WTC11 (cell line): ENCODE data around the gene SOD1. TPM values are rescaled to one million over a fixed set of nuclear protein-coding genes. Genes with fewer than 3 reads are reported as not detected.
"Not testable (repeated sequence)": the region's sequence is repeated elsewhere in the genome, so short reads cannot be mapped to it uniquely, and the experiment has no call there.

ENCODE experiments used
- ATAC-seq: fragments of 200-7000 bp; cut with Tn5 transposase; 2 replicates; pipeline ENCODE4 v1.10.0; 2021; ENCODE audit warnings: mild to moderate bottlenecking, moderate library complexity
- CTCF ChIA-PET: fragments of 300-600 bp; sonication (Branson Sonifier 250); formaldehyde crosslinking; loops from one replicate; lab custom pipeline; 2021; ENCODE audit warnings: antibody characterized with exemption; lab: Charles Lee
- POLR2A ChIA-PET: fragments of 350-600 bp; sonication (Branson Sonifier 250); formaldehyde crosslinking; loops from one replicate; lab custom pipeline; 2021; ENCODE audit warnings: antibody characterized with exemption; lab: Charles Lee
- DNase-seq: peaks from one replicate; pipeline ENCODE4 v3.0.0; 2021; ENCODE audit warnings: low spot score
- H3K27ac Mint-ChIP-seq: 2 replicates; pipeline ENCODE4 v1.8.0; 2021; ENCODE audit warnings: mixed read lengths
- H3K27me3 Mint-ChIP-seq: 2 replicates; pipeline ENCODE4 v1.8.0; 2021; ENCODE audit warnings: low read depth, mild to moderate bottlenecking, moderate library complexity, mixed read lengths
- H3K36me3 Mint-ChIP-seq: 2 replicates; pipeline ENCODE4 v1.8.0; 2021; ENCODE audit warnings: mixed read lengths
- H3K4me1 Mint-ChIP-seq: 2 replicates; pipeline ENCODE4 v1.8.0; 2022; ENCODE audit warnings: mixed read lengths
- H3K4me3 Mint-ChIP-seq: 2 replicates; pipeline ENCODE4 v1.8.0; 2021; ENCODE audit warnings: mild to moderate bottlenecking, moderate library complexity, mixed read lengths
- H3K9me3 Mint-ChIP-seq: 2 replicates; pipeline ENCODE4 v1.8.0; 2021; ENCODE audit warnings: mixed read lengths
- AR ChIP-seq: fragments of 250-450 bp; sonication (Bioruptor Pico); IDR thresholded peaks from 2 replicates; pipeline ENCODE4 v1.9.0; 2021; ENCODE audit warnings: mild to moderate bottlenecking
- ARID4B ChIP-seq: sonication (generic); formaldehyde crosslinking; IDR thresholded peaks from 2 replicates; pipeline ENCODE4 v1.8.0; 2023; ENCODE audit warnings: missing genetic modification reagents, mild to moderate bottlenecking, borderline replicate concordance
- ATF1 ChIP-seq: sonication (generic); formaldehyde crosslinking; IDR thresholded peaks from 2 replicates; pipeline ENCODE4 v1.8.1; 2023; ENCODE audit warnings: mild to moderate bottlenecking, moderate library complexity, missing genetic modification reagents
- CREM ChIP-seq: sonication (generic); formaldehyde crosslinking; IDR thresholded peaks from 2 replicates; pipeline ENCODE4 v1.8.1; 2022; ENCODE audit warnings: mild to moderate bottlenecking, missing genetic modification reagents, moderate library complexity
- ELF4 ChIP-seq: sonication (generic); formaldehyde crosslinking; IDR thresholded peaks from 2 replicates; pipeline ENCODE4 v1.8.1; 2022; ENCODE audit warnings: low read depth, mild to moderate bottlenecking, moderate library complexity, missing genetic modification reagents
- IRF2 ChIP-seq: sonication (generic); formaldehyde crosslinking; IDR thresholded peaks from 2 replicates; pipeline ENCODE4 v1.8.0; 2022; ENCODE audit warnings: low read depth, missing genetic modification reagents, borderline replicate concordance
- JAZF1 ChIP-seq: fragments of 250-450 bp; sonication (Bioruptor Pico); IDR thresholded peaks from 2 replicates; pipeline ENCODE4 v1.9.0; 2021; ENCODE audit warnings: moderate library complexity, mild to moderate bottlenecking, inconsistent platforms
- MXD4 ChIP-seq: fragments of 250-450 bp; sonication (Bioruptor Pico); IDR thresholded peaks from 2 replicates; pipeline ENCODE4 v1.8.0; 2021; ENCODE audit warnings: mild to moderate bottlenecking, moderate library complexity, borderline replicate concordance
- MYBL2 ChIP-seq: sonication (generic); formaldehyde crosslinking; IDR thresholded peaks from 2 replicates; pipeline ENCODE4 v1.8.1; 2023; ENCODE audit warnings: mild to moderate bottlenecking, moderate library complexity, missing genetic modification reagents
- RORB ChIP-seq: fragments of 250-450 bp; sonication (Bioruptor Pico); IDR thresholded peaks from 2 replicates; pipeline ENCODE4 v1.9.0; 2021; ENCODE audit warnings: mild to moderate bottlenecking
- SOX15 ChIP-seq: fragments of 250-450 bp; sonication (Bioruptor Pico); IDR thresholded peaks from 2 replicates; pipeline ENCODE4 v1.9.0; 2021; ENCODE audit warnings: mild to moderate bottlenecking
- TEAD1 ChIP-seq: sonication (generic); formaldehyde crosslinking; IDR thresholded peaks from 2 replicates; pipeline ENCODE4 v1.8.0; 2022; ENCODE audit warnings: mild to moderate bottlenecking, missing genetic modification reagents
- TEAD4 ChIP-seq: sonication (generic); formaldehyde crosslinking; IDR thresholded peaks from 2 replicates; pipeline ENCODE4 v1.8.0; 2022; ENCODE audit warnings: mild to moderate bottlenecking, missing genetic modification reagents
- ZNF121 ChIP-seq: sonication (generic); formaldehyde crosslinking; IDR thresholded peaks from 2 replicates; pipeline ENCODE4 v1.8.0; 2023; ENCODE audit warnings: missing genetic modification reagents
- ZNF232 ChIP-seq: sonication (generic); formaldehyde crosslinking; IDR thresholded peaks from 2 replicates; pipeline ENCODE4 v1.8.0; 2022; ENCODE audit warnings: mild to moderate bottlenecking, missing genetic modification reagents
- total RNA-seq: library from RNA; stranded (reverse); gene quantifications from 3 replicates; pipeline ENCODE4 v1.2.3, GENCODE V29; 2021
- TF ChIP-seq, protein P1 (sequence below): sonication (generic); formaldehyde crosslinking; IDR thresholded peaks from 2 replicates; pipeline ENCODE4 v1.8.0; 2022; ENCODE audit warnings: mild to moderate bottlenecking, missing genetic modification reagents
- TF ChIP-seq, protein P2 (sequence below): sonication (generic); formaldehyde crosslinking; IDR thresholded peaks from 2 replicates; pipeline ENCODE4 v1.8.1; 2023; ENCODE audit warnings: mild to moderate bottlenecking, missing genetic modification reagents, moderate library complexity
- TF ChIP-seq, protein P3 (sequence below): sonication (generic); formaldehyde crosslinking; IDR thresholded peaks from 2 replicates; pipeline ENCODE4 v1.8.0; 2023; ENCODE audit warnings: mild to moderate bottlenecking, missing genetic modification reagents
- TF ChIP-seq, protein P4 (sequence below): sonication (generic); formaldehyde crosslinking; IDR thresholded peaks from 2 replicates; pipeline ENCODE4 v1.8.1; 2023; ENCODE audit warnings: mild to moderate bottlenecking, missing genetic modification reagents

Gene SOD1
- total RNA-seq, 1 experiment from 2014 or later, result 181 TPM

DNA sequence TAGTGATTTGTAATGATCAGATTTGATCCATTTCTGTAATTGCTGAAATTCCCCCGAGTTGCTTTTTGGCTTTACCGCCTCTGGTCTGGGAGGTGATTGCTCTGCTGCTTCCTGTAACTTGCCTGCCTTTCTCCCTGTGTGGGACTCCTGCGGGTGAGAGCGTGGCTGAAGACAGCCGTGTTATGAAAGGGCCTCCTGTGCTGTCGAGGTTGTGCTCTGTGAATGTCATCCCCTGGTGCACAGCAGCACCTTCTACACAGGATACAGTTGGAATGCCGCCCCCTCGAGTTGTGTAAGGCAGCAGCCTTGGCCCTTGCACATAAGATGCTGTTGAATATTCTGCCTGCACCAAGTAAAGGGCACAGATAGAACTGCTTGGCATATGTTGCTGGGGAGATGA lies 5.9 kb downstream of the SOD1 start:
- POLR2A ChIA-PET, result no interaction called here
- Mint-ChIP-seq H3K4me3 (no peak overlapping the region), H3K4me1 (peaks cover 70% of the 10 kb centered on the region), H3K27me3 (no peaks in the 10 kb centered on the region), H3K9me3 (no peaks in the 10 kb centered on the region), H3K27ac (peak overlapping the region; percentile 68; the same call in 1 of the 2 replicates), H3K36me3 (peaks cover 56% of the 10 kb centered on the region)
- DNase-seq, result no peak
- CTCF ChIA-PET, result no interaction called here
- peak; percentile 48 for ATAC-seq
- TF ChIP-seq ZNF121 (CRISPR knock-in tag) (no peak), TEAD1 (CRISPR knock-in tag) (no peak)

DNA sequence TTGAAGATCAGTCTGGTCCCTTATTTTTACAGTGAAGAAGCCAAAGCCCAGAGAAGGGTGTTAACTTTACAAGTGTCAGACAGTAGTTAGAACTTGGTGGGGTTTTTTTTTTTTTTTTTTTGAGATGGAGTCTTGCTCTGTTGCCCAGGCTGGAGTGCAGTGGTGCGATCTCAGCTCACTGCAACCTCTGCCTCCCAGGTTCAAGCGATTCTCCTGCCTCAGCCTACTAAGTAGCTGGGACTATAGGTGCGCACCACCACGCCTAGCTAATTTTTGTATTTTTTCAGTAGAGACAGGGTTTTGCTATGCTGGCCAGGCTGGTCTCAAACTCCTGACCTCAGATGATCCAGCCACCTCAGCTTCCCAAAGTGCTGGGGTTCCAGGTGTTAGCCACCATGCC lies 6.4 kb downstream of the SOD1 start:
- ATAC-seq, H3K27me3 Mint-ChIP-seq, DNase-seq, CTCF ChIA-PET, H3K4me3 Mint-ChIP-seq, H3K9me3 Mint-ChIP-seq, POLR2A ChIA-PET: not testable (repeated sequence)
- Mint-ChIP-seq H3K36me3 (peaks cover 56% of the 10 kb centered on the region), H3K4me1 (peaks cover 69% of the 10 kb centered on the region), H3K27ac (0 out of 2 replicates have a peak overlapping the region, but pooled peaks have one; percentile 68)

- TF ChIP-seq ATF1 (CRISPR knock-in tag), result no peak
- no peak for TF ChIP-seq MYBL2 (CRISPR knock-in tag)
- TF ChIP-seq, protein P1, sequence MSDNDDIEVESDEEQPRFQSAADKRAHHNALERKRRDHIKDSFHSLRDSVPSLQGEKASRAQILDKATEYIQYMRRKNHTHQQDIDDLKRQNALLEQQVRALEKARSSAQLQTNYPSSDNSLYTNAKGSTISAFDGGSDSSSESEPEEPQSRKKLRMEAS (CRISPR knock-in tag), result no peak
- no peak for TF ChIP-seq ARID4B
- no peak for TF ChIP-seq CREM (CRISPR knock-in tag)
- TF ChIP-seq IRF2 (CRISPR knock-in tag), result no peak
- TF ChIP-seq RORB (CRISPR knock-in tag), result no peak
- TF ChIP-seq, protein P2, sequence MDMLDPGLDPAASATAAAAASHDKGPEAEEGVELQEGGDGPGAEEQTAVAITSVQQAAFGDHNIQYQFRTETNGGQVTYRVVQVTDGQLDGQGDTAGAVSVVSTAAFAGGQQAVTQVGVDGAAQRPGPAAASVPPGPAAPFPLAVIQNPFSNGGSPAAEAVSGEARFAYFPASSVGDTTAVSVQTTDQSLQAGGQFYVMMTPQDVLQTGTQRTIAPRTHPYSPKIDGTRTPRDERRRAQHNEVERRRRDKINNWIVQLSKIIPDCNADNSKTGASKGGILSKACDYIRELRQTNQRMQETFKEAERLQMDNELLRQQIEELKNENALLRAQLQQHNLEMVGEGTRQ (CRISPR knock-in tag), result no peak
- no peak for TF ChIP-seq ZNF232 (CRISPR knock-in tag)
- TF ChIP-seq JAZF1, result no peak
- TF ChIP-seq, protein P3, sequence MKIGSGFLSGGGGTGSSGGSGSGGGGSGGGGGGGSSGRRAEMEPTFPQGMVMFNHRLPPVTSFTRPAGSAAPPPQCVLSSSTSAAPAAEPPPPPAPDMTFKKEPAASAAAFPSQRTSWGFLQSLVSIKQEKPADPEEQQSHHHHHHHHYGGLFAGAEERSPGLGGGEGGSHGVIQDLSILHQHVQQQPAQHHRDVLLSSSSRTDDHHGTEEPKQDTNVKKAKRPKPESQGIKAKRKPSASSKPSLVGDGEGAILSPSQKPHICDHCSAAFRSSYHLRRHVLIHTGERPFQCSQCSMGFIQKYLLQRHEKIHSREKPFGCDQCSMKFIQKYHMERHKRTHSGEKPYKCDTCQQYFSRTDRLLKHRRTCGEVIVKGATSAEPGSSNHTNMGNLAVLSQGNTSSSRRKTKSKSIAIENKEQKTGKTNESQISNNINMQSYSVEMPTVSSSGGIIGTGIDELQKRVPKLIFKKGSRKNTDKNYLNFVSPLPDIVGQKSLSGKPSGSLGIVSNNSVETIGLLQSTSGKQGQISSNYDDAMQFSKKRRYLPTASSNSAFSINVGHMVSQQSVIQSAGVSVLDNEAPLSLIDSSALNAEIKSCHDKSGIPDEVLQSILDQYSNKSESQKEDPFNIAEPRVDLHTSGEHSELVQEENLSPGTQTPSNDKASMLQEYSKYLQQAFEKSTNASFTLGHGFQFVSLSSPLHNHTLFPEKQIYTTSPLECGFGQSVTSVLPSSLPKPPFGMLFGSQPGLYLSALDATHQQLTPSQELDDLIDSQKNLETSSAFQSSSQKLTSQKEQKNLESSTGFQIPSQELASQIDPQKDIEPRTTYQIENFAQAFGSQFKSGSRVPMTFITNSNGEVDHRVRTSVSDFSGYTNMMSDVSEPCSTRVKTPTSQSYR (CRISPR knock-in tag), result no peak
- TF ChIP-seq TEAD4 (CRISPR knock-in tag), result no peak
- TF ChIP-seq SOX15 (CRISPR knock-in tag), result no peak
- no peak for TF ChIP-seq MXD4 (CRISPR knock-in tag)
- no peak for TF ChIP-seq ELF4 (CRISPR knock-in tag)
- TF ChIP-seq AR (CRISPR knock-in tag), result no peak
- TF ChIP-seq, protein P4, sequence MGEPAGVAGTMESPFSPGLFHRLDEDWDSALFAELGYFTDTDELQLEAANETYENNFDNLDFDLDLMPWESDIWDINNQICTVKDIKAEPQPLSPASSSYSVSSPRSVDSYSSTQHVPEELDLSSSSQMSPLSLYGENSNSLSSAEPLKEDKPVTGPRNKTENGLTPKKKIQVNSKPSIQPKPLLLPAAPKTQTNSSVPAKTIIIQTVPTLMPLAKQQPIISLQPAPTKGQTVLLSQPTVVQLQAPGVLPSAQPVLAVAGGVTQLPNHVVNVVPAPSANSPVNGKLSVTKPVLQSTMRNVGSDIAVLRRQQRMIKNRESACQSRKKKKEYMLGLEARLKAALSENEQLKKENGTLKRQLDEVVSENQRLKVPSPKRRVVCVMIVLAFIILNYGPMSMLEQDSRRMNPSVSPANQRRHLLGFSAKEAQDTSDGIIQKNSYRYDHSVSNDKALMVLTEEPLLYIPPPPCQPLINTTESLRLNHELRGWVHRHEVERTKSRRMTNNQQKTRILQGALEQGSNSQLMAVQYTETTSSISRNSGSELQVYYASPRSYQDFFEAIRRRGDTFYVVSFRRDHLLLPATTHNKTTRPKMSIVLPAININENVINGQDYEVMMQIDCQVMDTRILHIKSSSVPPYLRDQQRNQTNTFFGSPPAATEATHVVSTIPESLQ (CRISPR knock-in tag), result no peak
- no peak for ATAC-seq
- H3K36me3 Mint-ChIP-seq, result peaks cover 56% of the 10 kb centered on the region
- H3K4me1 Mint-ChIP-seq, result peaks cover 67% of the 10 kb centered on the region
- no peaks in the 10 kb centered on the region for H3K9me3 Mint-ChIP-seq
- peak overlapping the region; percentile 53 for H3K27ac Mint-ChIP-seq
- no peaks in the 10 kb centered on the region for H3K27me3 Mint-ChIP-seq
- no peak for DNase-seq
- no peak overlapping the region for H3K4me3 Mint-ChIP-seq
- ChIA-PET CTCF (no interaction called here), POLR2A (interaction anchor here (0.9 kb wide), 1 partner anchor 64 kb away, joined by 3 read pairs; no protein-coding TSS in a partner anchor)
Observed at GRCh38 chr21:31666445-31667010, 7.0 kb downstream of the SOD1 start.
